Thymus (tissue), 11 donors: ENCODE data around the gene C3orf20. TPM values are rescaled to one million over a fixed set of nuclear protein-coding genes. Genes with fewer than 3 reads are reported as not detected.
"Not testable (repeated sequence)": the region's sequence is repeated elsewhere in the genome, so short reads cannot be mapped to it uniquely, and the experiment has no call there.

Source experiments
- DNase-seq, 9 donors: peaks; one replicate each; pipeline ENCODE4 v3.0.0-alpha.2; 2013; ENCODE audit warnings: low spot score in 9 of 9, low read depth in 6 of 9, missing footprints in 1 of 9
- H3K27ac ChIP-seq, 2 donors: one replicate each; pipeline ENCODE4 v1.5.1; 2013; ENCODE audit warnings: control low read depth in 1 of 2, low read depth in 1 of 2, low read length in 1 of 2, mild to moderate bottlenecking in 1 of 2, moderate library complexity in 1 of 2
- H3K27me3 ChIP-seq, 2 donors: one replicate each; pipeline ENCODE4 v1.5.1; 2013; ENCODE audit warnings: low read length in 1 of 2; ENCODE audit not compliant: control insufficient read depth in 2 of 2, insufficient read depth in 1 of 2
- H3K36me3 ChIP-seq, 2 donors: one replicate each; pipeline ENCODE4 v1.5.1; 2013; ENCODE audit warnings: low read length in 1 of 2, mild to moderate bottlenecking in 1 of 2, moderate library complexity in 1 of 2; ENCODE audit not compliant: control insufficient read depth in 2 of 2, insufficient read depth in 2 of 2
- H3K4me1 ChIP-seq, 2 donors: one replicate each; pipeline ENCODE4 v1.5.1; 2013; ENCODE audit warnings: low read length in 2 of 2; ENCODE audit not compliant: control insufficient read depth in 2 of 2, insufficient read depth in 2 of 2
- H3K4me3 ChIP-seq, 2 donors: one replicate each; pipeline ENCODE4 v1.5.1; 2013; ENCODE audit warnings: low read length in 2 of 2, control low read depth in 1 of 2, mild to moderate bottlenecking in 1 of 2
- H3K9me3 ChIP-seq, 2 donors: one replicate each; pipeline ENCODE4 v1.5.1; 2013; ENCODE audit warnings: low read length in 1 of 2, mild to moderate bottlenecking in 1 of 2; ENCODE audit not compliant: control insufficient read depth in 2 of 2, insufficient read depth in 1 of 2
- WGBS: extraction: QIAGEN DNeasy Blood & Tissue Kit; methylation state at CpG from one replicate; pipeline ENCODE4 v1.1.7; 2013; 5-methylcytosine and 5-hydroxymethylcytosine counted together
- polyA plus RNA-seq: library from polyadenylated mRNA; stranded (reverse); fragments of 200-250 nt; gene quantifications from one replicate; pipeline ENCODE4 v1.2.3, GENCODE V29; 2013
- total RNA-seq: library from RNA; stranded (reverse); fragments of 120-200 nt; gene quantifications from one replicate; pipeline ENCODE4 v1.2.4, GENCODE V29; 2013
- donor health status: healthy.

Gene C3orf20
- total and polyA plus RNA-seq, 2 donors, result 0.02 TPM; not detected in 1

DNA sequence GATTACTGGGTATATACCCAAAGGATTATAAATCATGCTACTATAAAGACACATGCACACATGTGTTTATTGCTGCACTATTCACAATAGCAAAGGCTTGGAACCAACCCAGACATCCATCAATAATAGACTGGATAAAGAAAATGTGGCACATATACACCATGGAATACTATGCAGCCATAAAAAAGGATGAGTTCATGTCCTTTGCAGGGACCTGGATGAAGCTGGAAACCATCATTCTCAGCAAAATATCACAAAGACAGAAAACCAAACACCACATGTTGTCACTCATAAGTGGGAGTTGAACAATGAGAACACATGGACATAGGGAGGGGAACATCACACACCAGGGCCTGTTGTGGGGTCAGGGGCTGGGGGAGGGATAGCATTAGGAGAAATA, 78.0 kb downstream of the C3orf20 start:
- not testable (repeated sequence) for H3K27me3 ChIP-seq, H3K4me1 ChIP-seq, H3K36me3 ChIP-seq, H3K4me3 ChIP-seq, DNase-seq, H3K27ac ChIP-seq, H3K9me3 ChIP-seq

GRCh38 chr3:14757153-14757700, 82.3 kb downstream of the C3orf20 start:
- H3K36me3 ChIP-seq, result no peaks in the 10 kb centered on the region
- H3K4me3 ChIP-seq, result no peak overlapping the region
- no peak overlapping the region for H3K27ac ChIP-seq
- no peaks in the 10 kb centered on the region for H3K27me3 ChIP-seq
- no peak for DNase-seq
- peaks cover 3 to 11% of the 10 kb centered on the region in 2 donors for H3K4me1 ChIP-seq
- 94% methylated on average over 14 of the region's 14 CpGs for WGBS
- H3K9me3 ChIP-seq, result peaks cover 2 to 12% of the 10 kb centered on the region in 2 donors

DNA sequence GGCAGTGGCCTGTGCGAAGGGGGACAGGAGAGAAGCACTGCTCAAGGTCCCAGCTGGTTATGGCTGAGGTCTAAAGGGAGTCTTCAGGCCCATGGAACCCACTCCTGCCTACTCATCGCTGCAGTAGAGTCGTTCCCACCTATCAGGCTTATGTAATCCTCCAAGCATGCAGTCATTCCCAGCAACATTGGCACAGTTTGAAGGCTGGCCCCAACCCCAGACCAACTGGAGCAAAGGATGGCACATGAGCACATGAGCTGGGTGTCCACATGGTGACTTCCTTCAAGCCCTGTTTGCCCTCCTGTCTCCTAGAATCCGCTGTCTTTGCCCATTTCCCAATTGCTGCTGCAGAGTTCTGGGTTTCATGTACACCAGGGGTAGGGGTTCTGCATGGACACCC, 83.4 kb downstream of the C3orf20 start:
- H3K4me3 ChIP-seq, result no peak overlapping the region
- H3K9me3 ChIP-seq, result peaks cover 2 to 18% of the 10 kb centered on the region in 2 donors
- WGBS, result 95% methylated on average over 4 of the region's 4 CpGs

DNA sequence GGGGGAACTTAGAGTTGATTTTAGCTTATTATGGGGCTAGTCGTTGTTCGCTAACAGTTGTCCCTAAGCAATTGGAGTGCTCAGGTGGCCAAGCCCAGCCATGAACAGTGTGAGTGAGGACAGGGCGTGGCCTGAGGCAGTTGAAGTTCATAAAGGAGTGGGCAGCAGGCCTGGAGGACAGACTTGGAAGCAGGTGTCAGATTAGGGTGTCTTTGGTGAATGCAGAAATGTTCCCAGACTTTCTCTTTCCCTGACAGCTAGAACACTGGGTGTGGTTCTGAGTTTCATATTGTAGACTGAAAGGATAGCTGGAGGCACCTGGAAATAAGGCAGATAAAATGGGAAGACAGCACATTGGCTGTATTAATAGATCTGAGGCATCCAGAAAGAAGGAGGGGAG, 84.0 kb downstream of the C3orf20 start:
- Histone ChIP-seq H3K27ac (no peak overlapping the region), H3K36me3 (no peaks in the 10 kb centered on the region), H3K4me1 (peaks cover 3 to 11% of the 10 kb centered on the region in 2 donors), H3K9me3 (peaks cover 2 to 18% of the 10 kb centered on the region in 2 donors), H3K27me3 (no peaks in the 10 kb centered on the region), H3K4me3 (no peak overlapping the region)
- WGBS, result 98% methylated on average over 3 of the region's 3 CpGs
- DNase-seq, result no peak

More for the DNA sequence above, 83.4 kb downstream of the C3orf20 start:
- no peaks in the 10 kb centered on the region for H3K36me3 ChIP-seq
- DNase-seq, result no peak
- no peaks in the 10 kb centered on the region for H3K27me3 ChIP-seq
- no peak overlapping the region for H3K27ac ChIP-seq
- H3K4me1 ChIP-seq, result peaks cover 3 to 11% of the 10 kb centered on the region in 2 donors

DNA sequence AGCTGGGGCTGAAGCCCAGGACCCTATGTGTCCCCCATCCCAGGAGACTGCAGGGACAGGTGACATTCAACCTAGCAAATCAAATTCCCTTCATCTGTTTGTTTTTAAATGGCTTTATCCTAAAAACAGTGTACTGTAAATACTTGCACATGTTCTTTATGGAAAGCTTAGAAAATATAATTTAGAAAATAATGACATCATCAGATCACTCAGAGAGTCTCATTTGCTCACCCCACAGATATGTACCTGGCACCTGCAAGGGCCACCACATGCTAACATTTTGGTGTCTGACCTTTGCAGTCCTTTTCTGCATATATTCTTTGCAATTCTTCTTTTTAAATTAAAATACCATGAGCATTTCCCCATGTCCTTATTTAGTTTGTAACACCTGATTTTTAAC, 85.2 kb downstream of the C3orf20 start:
- DNase-seq, result no peak
- peaks cover 3 to 12% of the 10 kb centered on the region in 2 donors for H3K4me1 ChIP-seq

DNA sequence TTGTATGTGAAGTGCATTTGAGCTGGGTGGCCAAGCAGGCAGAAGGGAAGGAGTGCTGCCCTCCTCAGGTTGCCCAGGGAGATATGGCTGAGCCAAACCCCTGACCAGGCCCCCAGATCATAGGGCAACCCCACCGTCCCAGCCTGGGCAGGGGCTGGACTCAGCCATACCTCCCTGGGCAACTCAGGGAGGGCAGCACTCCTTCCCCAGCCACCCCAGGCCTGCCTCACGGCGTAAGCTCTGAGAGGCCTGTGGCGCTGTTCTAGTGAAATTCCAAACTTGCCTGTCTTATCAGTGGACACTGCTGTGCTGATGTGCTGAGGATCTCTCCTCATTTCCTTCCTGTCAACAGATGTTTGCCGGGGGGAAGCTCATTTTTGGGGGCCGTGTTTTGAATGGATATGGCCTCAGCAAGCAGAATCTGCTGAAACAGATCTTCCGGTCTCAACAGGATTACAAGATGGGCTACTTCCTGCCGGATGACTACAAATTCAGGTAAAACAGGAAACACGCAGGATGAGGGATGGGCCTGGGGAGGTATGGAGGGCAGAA, 86.3 kb downstream of the C3orf20 start:
- 41% methylated on average over 9 of the region's 9 CpGs for WGBS
- no peak overlapping the region for H3K27ac ChIP-seq

More for the DNA sequence above, 85.2 kb downstream of the C3orf20 start:
- Histone ChIP-seq H3K27me3 (no peaks in the 10 kb centered on the region), H3K4me3 (no peak overlapping the region), H3K36me3 (no peaks in the 10 kb centered on the region), H3K9me3 (peaks cover 2 to 18% of the 10 kb centered on the region in 2 donors), H3K27ac (no peak overlapping the region)

DNA sequence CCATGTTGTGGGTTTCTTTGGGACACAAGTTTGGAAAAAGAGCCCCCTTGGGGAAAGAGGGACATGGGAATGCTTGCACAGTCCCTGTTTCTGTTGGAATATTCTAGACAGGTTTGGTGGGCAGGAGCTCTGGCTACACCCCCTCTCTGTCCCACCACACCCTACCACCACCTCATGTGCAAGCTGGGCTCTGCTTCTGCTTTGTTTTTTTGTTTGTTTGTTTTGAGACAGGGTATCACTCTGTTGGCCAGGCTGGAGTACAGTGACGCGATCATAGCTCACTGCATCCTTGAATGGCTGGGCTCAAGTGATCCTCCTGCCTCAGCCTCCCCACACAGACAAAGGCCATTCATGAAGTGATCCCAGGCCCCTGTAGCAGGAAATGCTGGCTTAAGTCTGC, 86.9 kb downstream of the C3orf20 start:
- no peak overlapping the region for H3K27ac ChIP-seq
- DNase-seq, result no peak
- WGBS, result 95% methylated on average over 2 of the region's 2 CpGs
- H3K36me3 ChIP-seq, result no peaks in the 10 kb centered on the region
- no peaks in the 10 kb centered on the region for H3K27me3 ChIP-seq
- no peak overlapping the region for H3K4me3 ChIP-seq
- H3K4me1 ChIP-seq, result peaks cover 18 to 29% of the 10 kb centered on the region in 2 donors
- H3K9me3 ChIP-seq, result peaks cover 2 to 18% of the 10 kb centered on the region in 2 donors

More for the DNA sequence above, 86.3 kb downstream of the C3orf20 start:
- H3K4me3 ChIP-seq, result no peak overlapping the region
- peaks cover 2 to 18% of the 10 kb centered on the region in 2 donors for H3K9me3 ChIP-seq
- H3K27me3 ChIP-seq, result no peaks in the 10 kb centered on the region
- H3K36me3 ChIP-seq, result no peaks in the 10 kb centered on the region
- H3K4me1 ChIP-seq, result peaks cover 12 to 23% of the 10 kb centered on the region in 2 donors
- DNase-seq, result peak in 1 of 9 donors; percentile 45

- no peak overlapping the region for H3K27ac ChIP-seq
- no peaks in the 10 kb centered on the region for H3K36me3 ChIP-seq
- H3K9me3 ChIP-seq, result peaks cover 2 to 18% of the 10 kb centered on the region in 2 donors
- 93% methylated on average over 3 of the region's 3 CpGs for WGBS
- no peaks in the 10 kb centered on the region for H3K27me3 ChIP-seq
- no peak overlapping the region for H3K4me3 ChIP-seq
- DNase-seq, result no peak
- peaks cover 23 to 38% of the 10 kb centered on the region in 2 donors for H3K4me1 ChIP-seq
Observed at GRCh38 chr3:14762701-14763100, 87.8 kb downstream of the C3orf20 start.

DNA sequence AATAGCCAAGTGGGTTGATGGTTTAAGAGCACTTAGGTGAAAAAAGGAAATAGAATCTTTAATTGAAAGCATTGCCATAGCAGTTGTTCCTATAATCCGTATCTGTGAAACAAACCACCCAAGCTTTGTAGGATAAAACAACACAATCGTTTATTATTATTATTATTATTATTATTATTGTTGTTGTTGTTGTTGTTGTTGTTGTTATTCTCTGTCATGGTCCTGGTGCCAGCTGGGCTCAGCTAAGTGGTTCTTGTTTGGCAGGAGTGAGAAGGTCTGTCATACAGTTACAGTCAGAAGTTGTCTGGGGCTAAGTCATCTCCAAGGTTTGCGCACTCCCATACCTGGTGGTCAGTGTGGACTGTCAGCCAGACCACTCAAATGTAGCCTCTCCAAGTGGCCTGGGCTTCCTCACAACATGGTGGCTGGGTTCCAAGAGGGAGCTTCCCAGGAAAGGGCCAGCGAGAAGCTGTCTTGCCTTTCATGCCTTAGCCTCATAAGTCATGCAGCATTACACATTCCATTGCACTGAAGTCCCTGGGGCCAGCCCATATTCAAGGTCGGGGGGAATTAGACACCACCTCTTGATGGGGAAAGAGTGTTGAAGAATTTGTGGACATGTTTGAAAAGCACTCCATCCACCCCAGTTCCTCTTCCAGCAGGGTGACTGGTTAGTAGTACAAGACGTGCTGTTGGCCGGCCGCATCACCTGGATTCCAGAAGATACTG, 89.6 kb downstream of the C3orf20 start:
- Histone ChIP-seq H3K27me3 (no peaks in the 10 kb centered on the region), H3K4me3 (no peak overlapping the region), H3K4me1 (peaks cover 37 to 56% of the 10 kb centered on the region in 2 donors), H3K27ac (no peak overlapping the region), H3K36me3 (no peaks in the 10 kb centered on the region), H3K9me3 (peaks cover 2 to 18% of the 10 kb centered on the region in 2 donors)
- 96% methylated on average over 8 of the region's 8 CpGs for WGBS
- DNase-seq, result no peak
